HG03378 (cell line): ENCODE measurements around the gene PCSK4.
"Not testable (repeated sequence)": the region's sequence is repeated elsewhere in the genome, so short reads cannot be mapped to it uniquely, and the experiment has no call there.

ENCODE experiments used
- ATAC-seq: cut with Tn5 transposase; IDR thresholded peaks from one replicate; pipeline ENCODE4 v1.9.1; 2021; ENCODE audit warnings: mild to moderate bottlenecking, moderate library complexity; ENCODE audit not compliant: unreplicated experiment

PCSK4 gene

GRCh38 chr19:1489463-1490310 is 463 bp downstream of the PCSK4 start:
- no peak for ATAC-seq

GRCh38 chr19:1488282-1488601 is 1.9 kb downstream of the PCSK4 start:
- no peak for ATAC-seq

GRCh38 chr19:1487576-1488281 is 2.4 kb downstream of the PCSK4 start:
- ATAC-seq = no peak

- ATAC-seq = no peak
These were observed 3.2 kb downstream of the PCSK4 start for GRCh38 chr19:1486720-1487575.

- no peak for ATAC-seq
These were observed 6.1 kb downstream of the PCSK4 start for GRCh38 chr19:1483979-1484428.

- ATAC-seq = no peak
These were observed 6.8 kb downstream of the PCSK4 start for GRCh38 chr19:1483131-1483978.

GRCh38 chr19:1482361-1483130 is 7.6 kb downstream of the PCSK4 start:
- ATAC-seq = no peak

GRCh38 chr19:1481893-1482360 is 8.2 kb downstream of the PCSK4 start:
- no peak for ATAC-seq

GRCh38 chr19:1481224-1481892 is 8.8 kb downstream of the PCSK4 start:
- no peak for ATAC-seq

- peak; percentile 78 for ATAC-seq
These were observed 11.0 kb downstream of the PCSK4 start, which contains the start of gene C19orf25 for GRCh38 chr19:1478934-1479707. Gene C19orf25, minus strand, starts transcription at chr19:1479215. Its CDS starts 312 bp downstream, at chr19:1478903.

- not testable (repeated sequence) for ATAC-seq
These were observed 13.1 kb downstream of the PCSK4 start for GRCh38 chr19:1477056-1477455.

- ATAC-seq = no peak
These were observed 14.3 kb downstream of the PCSK4 start for GRCh38 chr19:1475751-1476437.

GRCh38 chr19:1474765-1475351 is 15.3 kb downstream of the PCSK4 start:
- no peak for ATAC-seq

GRCh38 chr19:1474011-1474764 is 16.0 kb downstream of the PCSK4 start:
- no peak for ATAC-seq

- ATAC-seq = no peak
These were observed 16.9 kb downstream of the PCSK4 start for GRCh38 chr19:1473085-1473851.
